Gastroesophageal sphincter (tissue), 3 donors: ENCODE results near the gene NADK2.

ENCODE experiments used
- EP300 ChIP-seq: sonication (generic); formaldehyde crosslinking; IDR thresholded peaks from one replicate; pipeline ENCODE4 v1.6.1; 2017; ENCODE audit warnings: antibody characterized with exemption, mild to moderate bottlenecking
- POLR2A ChIP-seq, 2 donors: fragments of 450-650 bp; IDR thresholded peaks; one replicate each; pipeline ENCODE4 v1.6.1; 2017; ENCODE audit warnings: antibody characterized with exemption in 2 of 2, mild to moderate bottlenecking in 2 of 2, moderate library complexity in 1 of 2
- POLR2AphosphoS5 ChIP-seq: sonication (generic); formaldehyde crosslinking; IDR thresholded peaks from one replicate; pipeline ENCODE4 v1.6.1; 2017; ENCODE audit warnings: antibody characterized with exemption
- TF ChIP-seq, protein P1 (sequence below), 4 experiments: fragments of 200-600 bp in 2 of 4; fragments of 450-650 bp in 2 of 4; sonication (generic) in 1 of 4; IDR thresholded peaks; one replicate each; pipeline ENCODE4 v1.5.1; 2017 to 2019; ENCODE audit warnings: antibody characterized with exemption in 4 of 4, mild to moderate bottlenecking in 2 of 4, moderate library complexity in 2 of 4

- TF ChIP-seq, protein P1, sequence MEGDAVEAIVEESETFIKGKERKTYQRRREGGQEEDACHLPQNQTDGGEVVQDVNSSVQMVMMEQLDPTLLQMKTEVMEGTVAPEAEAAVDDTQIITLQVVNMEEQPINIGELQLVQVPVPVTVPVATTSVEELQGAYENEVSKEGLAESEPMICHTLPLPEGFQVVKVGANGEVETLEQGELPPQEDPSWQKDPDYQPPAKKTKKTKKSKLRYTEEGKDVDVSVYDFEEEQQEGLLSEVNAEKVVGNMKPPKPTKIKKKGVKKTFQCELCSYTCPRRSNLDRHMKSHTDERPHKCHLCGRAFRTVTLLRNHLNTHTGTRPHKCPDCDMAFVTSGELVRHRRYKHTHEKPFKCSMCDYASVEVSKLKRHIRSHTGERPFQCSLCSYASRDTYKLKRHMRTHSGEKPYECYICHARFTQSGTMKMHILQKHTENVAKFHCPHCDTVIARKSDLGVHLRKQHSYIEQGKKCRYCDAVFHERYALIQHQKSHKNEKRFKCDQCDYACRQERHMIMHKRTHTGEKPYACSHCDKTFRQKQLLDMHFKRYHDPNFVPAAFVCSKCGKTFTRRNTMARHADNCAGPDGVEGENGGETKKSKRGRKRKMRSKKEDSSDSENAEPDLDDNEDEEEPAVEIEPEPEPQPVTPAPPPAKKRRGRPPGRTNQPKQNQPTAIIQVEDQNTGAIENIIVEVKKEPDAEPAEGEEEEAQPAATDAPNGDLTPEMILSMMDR (IDR thresholded peaks at IDR 0.05) = no peak
- TF ChIP-seq POLR2A (IDR thresholded peaks at IDR 0.05) (no peak), POLR2AphosphoS5 (no peak), EP300 (no peak)
Measured at GRCh38 chr5:36285837-36286615, 44.3 kb upstream of the NADK2 start.
